HG02588 (cell line): Measurements from ENCODE around the gene TMEM201.

Source experiments
- ATAC-seq: cut with Tn5 transposase; IDR thresholded peaks from one replicate; pipeline ENCODE4 v1.9.1; 2021; ENCODE audit warnings: mild to moderate bottlenecking, moderate library complexity; ENCODE audit not compliant: unreplicated experiment

TMEM201 gene

DNA sequence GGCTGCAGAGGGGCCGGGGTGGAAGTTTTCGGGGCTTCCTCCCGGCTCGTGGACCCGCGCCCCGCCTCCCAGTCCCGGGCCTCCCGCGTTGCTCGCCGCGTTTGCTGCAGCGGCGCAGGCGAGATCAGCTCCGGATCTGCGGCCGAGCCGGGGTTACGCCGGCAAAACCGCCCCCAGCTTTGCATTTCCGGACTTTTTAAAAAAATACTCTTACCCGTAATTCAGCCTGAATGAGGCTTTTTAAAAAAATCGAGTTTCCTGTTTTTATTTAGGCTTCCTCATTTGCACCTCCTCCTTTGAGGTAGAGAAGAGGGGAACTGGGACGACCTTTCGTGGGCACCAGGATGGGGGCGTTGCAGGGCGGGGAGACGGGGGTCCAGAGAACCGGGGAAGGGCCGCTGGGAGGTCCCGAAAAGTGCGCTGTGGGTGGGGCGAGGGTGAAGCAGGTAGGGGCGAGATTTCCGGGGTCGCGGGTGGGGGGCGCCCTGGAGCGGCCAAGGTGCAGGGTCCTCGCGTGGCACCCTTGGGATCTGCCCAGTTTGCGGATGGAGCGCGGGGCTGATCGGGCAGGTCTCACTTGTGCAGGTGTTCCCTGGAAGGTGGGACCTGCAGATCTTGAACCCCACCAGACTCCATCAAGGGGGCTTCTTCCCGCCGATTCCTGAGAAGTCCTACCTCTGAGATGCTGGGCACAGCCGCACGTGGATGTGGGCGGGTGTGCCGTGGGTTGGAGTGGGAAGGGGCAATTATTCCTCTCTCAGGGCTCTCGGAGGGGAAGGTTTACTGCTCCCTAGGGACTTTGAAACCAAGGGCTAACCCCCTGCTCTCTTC lies 63.9 kb downstream of the TMEM201 start:
- no peak for ATAC-seq

DNA sequence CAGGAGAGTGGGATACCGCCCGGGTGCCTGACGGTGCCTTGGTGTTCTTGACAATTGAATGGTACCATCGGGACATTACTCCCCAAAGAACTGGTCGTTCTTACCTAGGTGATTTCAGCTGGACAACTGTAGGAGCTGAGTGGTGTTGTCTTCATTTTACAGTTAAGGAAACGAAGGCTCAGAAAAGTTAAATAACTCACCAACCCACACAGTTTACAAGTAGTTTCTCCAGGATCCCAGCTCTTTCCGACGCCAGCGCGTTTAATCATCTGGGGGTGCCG lies 64.4 kb downstream of the TMEM201 start:
- no peak for ATAC-seq

DNA sequence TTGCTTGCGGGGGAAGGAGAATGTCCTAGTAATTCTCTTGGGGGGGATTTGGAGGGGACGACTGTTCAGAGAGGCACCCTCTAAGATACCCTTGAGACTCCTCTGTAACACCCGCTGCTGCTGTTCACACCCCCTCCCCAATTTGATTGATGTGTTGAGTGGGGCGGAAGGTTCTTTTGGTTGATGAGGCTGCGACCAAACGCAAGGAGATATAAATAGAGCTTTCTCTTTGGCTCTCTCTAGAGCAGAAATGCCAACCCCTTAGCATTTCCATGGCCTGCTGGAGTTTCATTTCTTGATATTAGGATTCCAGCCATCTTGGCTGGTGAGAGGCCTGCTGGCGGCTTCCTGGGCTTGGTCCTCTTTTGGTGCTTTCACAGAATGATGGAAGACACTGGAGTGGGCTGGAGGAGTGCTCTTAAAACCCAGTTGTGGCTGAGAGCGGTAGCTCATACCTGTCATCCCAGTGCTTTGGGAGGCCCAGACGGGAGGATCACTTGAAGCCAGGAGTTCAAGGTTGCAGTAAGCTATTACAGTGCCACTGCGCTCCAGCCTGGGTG lies 64.9 kb downstream of the TMEM201 start:
- no peak for ATAC-seq

DNA sequence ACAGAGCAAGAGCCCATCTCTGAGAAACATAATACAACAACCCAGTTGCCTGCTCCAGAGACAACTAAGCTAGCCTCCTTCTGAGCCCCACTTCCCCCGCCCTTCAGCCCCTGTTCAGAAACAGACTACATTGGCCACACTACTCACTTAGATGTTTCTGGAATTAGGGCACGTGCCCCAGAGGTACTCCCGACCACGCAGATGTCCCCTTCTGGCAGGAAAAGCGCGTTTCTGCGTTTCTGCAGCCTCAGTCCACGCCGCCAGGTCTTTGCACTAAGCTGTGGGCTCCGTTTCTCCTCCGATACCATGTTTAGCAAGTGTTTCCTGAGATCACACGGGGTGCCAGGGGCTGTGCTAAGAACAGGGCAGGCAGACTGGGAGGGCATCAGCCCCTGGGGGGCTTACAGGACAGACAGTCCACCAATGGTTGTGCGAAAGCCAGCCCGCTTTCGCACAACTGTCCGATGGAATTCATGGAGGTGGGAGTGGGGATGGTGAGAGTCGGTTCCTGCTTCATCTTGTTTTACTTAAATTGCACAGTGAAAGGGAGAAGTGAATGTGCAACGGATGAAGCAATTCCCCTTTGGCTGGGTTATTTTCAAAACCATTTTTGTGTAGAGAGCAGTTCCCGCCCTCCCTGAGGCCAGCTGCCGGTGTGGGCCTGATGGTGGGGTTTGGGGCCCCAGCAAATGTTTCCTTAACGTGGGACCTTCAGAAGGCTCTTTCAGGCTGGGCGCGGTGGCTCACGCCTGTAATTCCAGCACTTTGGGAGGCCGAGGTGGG lies 65.5 kb downstream of the TMEM201 start:
- no peak for ATAC-seq

DNA sequence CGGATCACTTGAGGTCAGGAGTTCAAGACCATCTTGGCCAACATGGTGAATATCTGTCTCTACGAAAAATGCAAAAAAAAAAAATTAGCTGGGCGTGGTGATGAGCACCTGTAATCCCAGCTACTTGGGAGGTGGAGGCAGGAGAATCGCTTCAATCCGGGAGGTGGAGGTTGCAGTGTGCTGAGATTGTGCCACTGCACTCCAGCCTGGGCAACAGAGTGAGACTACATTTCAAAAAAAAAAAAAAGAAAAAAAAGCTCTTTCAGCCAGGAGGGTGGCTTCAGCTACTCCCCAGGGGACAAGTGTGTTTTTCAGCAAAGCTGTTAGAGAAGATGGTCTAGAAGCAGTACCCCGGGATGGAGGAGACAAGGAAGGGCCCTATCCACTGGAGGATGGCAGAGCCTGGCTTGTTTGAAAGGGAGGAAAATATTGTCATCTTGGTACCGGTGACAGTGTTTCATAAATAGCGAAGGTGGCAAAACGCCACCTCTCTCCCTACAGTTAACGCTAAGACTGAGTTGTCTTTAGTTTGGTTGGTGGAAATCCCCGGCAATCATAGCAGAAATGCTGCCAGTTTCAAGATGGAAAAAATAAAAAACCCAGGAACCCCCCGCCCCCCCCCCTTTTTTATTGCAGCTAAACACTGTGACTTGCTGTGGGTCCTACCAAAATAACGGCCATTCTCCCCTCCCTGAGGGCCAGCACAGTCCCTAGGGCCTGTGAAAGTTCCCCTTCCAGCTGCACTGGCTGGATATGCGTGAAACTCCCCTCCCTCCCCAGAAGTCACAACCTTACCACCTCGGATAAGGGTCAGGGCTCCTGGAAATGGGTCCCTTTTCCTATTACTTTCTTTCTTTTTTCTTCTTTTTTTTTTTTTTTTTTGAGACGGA lies 66.4 kb downstream of the TMEM201 start:
- no peak for ATAC-seq

DNA sequence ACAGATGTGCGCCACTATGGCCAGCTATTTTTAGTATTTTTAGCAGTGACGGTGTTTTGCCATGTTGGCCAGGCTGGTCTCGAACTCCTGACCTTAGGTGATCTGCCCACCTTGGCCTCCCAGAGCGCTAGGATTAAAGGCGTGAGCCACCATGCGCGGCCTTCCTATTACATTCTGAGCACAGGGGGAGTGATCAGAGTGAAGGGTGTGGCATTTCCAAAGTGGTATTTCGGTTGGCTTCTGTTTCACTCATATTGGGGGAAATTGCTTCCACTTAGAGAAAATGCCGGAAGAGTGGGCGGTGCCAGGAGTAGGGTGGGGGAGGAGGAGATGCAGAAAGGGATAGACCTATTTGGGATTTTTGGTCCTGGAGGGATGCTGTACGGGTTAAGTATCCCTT lies 67.1 kb downstream of the TMEM201 start:
- no peak for ATAC-seq

DNA sequence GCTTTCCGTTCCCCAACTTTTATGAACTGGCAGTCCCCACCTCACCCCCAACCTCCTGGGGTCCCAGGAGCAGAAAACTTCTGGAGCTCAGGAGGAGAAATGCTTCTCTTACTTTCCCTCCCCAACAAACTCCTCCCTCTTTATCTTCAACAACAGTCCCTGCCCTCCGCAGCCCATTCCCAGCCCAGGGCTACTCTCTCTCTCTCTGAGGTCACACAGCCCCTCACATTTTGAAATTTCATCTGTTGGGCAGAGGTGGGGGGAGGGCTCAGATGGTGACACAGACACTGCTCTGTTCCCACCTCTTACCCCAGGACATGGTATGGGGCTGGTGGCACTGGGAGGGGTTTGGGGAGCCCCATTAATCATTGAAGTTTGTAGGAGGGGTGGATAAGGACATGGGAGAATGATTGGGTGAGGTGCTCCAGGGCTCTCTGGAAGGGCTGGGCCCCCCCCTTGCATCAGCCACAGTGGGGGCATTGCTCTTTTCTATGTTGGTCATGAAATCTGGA lies 68.9 kb downstream of the TMEM201 start:
- ATAC-seq: no peak

DNA sequence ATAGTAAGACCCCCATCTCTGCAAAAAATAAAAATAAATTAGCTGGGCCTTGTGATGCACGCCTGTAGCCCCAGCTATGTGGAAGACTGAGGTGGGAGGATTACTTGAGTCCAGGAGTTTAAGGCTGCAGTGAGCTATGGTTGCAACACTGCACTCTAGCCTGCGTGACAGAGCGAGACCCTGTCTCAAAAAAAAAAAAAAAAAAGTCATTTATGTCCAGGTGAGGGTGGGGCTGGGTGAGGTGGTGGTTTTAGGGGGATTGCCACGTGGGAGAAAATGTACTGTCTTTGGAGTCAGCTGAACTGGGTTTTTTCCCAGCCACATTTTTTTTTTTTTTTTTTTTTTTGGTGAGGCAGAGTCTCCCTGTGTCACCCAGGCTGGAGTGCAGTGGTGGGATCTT lies 69.5 kb downstream of the TMEM201 start:
- no peak for ATAC-seq

DNA sequence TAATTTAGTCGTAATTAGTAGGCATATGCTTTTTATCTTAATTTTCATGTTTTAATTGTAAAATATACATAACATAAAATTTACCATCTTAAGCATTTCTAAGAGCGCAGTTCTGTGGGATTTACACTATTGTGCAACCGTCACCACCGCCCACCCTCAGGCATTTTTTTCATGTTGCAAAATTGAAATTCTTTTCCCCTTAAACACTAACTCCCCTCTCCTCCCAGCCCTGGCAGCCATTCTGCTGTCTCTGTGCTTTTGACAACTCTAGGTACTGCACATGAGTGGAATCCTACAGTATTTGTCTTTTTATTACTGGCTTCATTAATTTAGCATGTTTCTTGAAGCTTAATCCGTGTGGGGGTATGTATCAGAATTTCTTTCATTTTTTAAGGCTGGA lies 70.6 kb downstream of the TMEM201 start:
- ATAC-seq: no peak

DNA sequence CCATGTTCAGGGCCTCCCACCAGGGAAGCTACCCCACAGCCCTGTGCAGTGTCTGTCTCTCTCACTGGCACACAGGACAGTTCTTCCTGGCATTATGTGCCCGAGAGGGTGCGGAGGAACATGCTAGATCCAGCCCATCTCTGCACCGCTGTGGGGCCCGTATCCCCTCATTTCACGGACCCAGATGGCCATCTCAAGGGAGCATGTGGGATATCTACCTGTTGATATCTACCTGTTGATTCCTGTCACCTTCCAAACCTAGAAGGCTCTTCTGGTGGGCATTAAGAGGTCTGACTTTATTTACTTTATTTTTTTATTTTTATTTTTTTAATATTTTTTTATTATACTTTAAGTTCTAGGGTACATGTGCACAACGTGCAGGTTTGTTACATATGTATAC lies 74.5 kb downstream of the TMEM201 start:
- ATAC-seq: no peak
